NCI-H2227 (cell line): Measurements from ENCODE around the gene SH3BP2.

ENCODE experiments used
- DNase-seq: peaks from one replicate; lab custom pipeline; 2025; ENCODE audit not compliant: unreplicated experiment; lab: John Stamatoyannopoulos, UW

Gene SH3BP2

GRCh38 chr4:2792711-2793585 is at the start of gene SH3BP2:
Gene SH3BP2, plus strand, starts transcription at chr4:2793085. Its CDS starts 27,533 bp downstream, at chr4:2820618.
- DNase-seq: peak; percentile 67

- DNase-seq: no peak
Observed at GRCh38 chr4:2743518-2744445, 49.1 kb upstream of the SH3BP2 start.

- no peak for DNase-seq
Observed at GRCh38 chr4:2744576-2745270, 48.2 kb upstream of the SH3BP2 start.

- no peak for DNase-seq
Observed at GRCh38 chr4:2745516-2745915, 47.4 kb upstream of the SH3BP2 start.

GRCh38 chr4:2745981-2746806 is 46.7 kb upstream of the SH3BP2 start:
- no peak for DNase-seq

- DNase-seq: no peak
Observed at GRCh38 chr4:2746891-2747695, 45.8 kb upstream of the SH3BP2 start.

- no peak for DNase-seq
Observed at GRCh38 chr4:2750719-2751605, 41.9 kb upstream of the SH3BP2 start.

GRCh38 chr4:2753436-2753835 is 39.4 kb upstream of the SH3BP2 start:
- no peak for DNase-seq

- DNase-seq: no peak
Observed at GRCh38 chr4:2754848-2755819, 37.8 kb upstream of the SH3BP2 start.

GRCh38 chr4:2755821-2756690 is 36.8 kb upstream of the SH3BP2 start, which contains the start of gene TNIP2:
Gene TNIP2, minus strand, starts transcription at chr4:2756336. Its CDS starts 47 bp downstream, at chr4:2756289.
- peak; percentile 83 for DNase-seq

GRCh38 chr4:2756691-2757350 is 36.1 kb upstream of the SH3BP2 start:
- DNase-seq: no peak

GRCh38 chr4:2757426-2757825 is 35.5 kb upstream of the SH3BP2 start:
- DNase-seq: no peak

- DNase-seq: no peak
Observed at GRCh38 chr4:2761035-2761923, 31.6 kb upstream of the SH3BP2 start.

- DNase-seq: no peak
Observed at GRCh38 chr4:2762048-2762447, 30.8 kb upstream of the SH3BP2 start.
